Globus pallidus (tissue), 1 donor: ENCODE results near the gene SLC39A6.
A peak's percentile ranks its signal among the peaks of the same experiment; 100 is the strongest.
"Not testable (repeated sequence)": the region's sequence is repeated elsewhere in the genome, so short reads cannot be mapped to it uniquely, and the experiment has no call there.

Source experiments
- DNase-seq: peaks from one replicate; pipeline ENCODE4 v3.0.0-alpha.2; 2015; ENCODE audit warnings: low spot score

SLC39A6 gene

GRCh38 chr18:36096955-36097354, 32.2 kb downstream of the SLC39A6 start:
- DNase-seq, result no peak

- DNase-seq, result peak; percentile 47
Observed at GRCh38 chr18:36095936-36096519, 33.1 kb downstream of the SLC39A6 start.

DNA sequence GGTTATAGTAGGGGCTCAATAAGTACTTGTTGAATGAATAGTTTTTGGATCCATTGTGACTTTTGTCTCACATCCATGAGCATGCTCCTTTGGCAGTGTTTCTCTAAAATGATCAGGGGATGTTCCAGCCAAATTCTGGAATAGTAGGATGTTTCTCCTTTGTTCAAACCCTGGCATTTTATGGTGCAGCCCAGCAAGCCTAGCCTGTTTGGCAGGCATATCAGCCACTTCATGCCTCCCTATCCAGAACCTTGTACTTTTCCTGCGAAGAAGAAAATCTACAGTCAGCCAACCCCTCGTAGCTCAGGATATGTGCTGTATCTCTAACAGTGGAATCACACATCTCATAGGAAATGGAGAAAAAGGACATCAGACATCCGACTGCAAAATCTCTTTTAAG, 34.7 kb downstream of the SLC39A6 start:
- DNase-seq, result no peak

- not testable (repeated sequence) for DNase-seq
Observed at GRCh38 chr18:36092116-36092515, 37.0 kb downstream of the SLC39A6 start.

GRCh38 chr18:36089001-36089400, 40.1 kb downstream of the SLC39A6 start:
- no peak for DNase-seq

DNA sequence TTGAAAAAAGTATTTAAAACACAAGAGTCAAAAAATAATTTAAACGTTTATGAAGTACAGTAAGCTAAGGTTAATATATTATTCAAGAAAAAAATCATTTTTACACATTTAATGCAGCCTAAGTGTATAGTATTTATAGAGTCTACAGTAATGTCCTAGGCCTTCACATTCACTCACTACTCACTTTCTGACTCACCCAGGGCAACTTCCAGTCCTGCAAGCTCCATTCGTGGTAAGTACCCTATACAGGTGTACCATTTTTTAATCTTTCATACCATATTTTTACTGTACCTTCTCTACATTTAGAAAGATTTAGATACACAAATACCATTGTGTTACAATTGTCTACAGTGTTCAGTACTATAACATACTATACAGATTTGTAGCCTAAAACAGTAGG, 40.9 kb downstream of the SLC39A6 start:
- DNase-seq, result no peak

GRCh38 chr18:36086186-36086585, 43.0 kb downstream of the SLC39A6 start:
- no peak for DNase-seq

DNA sequence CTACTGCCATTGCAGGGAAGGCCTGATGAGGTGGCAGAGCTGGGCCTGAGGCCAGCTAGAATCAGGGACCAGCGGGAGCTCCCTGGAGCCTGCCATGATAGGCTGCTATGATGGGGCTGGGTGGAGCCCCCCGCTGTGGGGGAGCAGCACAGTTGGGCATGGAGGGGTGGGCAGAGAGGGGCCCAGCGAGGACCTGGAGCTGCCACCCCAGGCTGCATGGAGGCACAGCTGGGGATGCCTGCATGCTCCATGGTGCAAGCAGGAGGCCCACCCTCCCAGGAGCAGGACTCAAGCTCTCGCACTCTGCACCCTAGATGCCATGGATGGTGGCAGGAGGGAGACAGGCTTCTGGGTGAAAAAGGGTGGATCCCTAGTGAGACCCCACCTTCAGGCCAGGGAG, 43.9 kb downstream of the SLC39A6 start:
- DNase-seq, result no peak

- DNase-seq, result no peak
Observed at GRCh38 chr18:36083729-36084128, 45.4 kb downstream of the SLC39A6 start.

- not testable (repeated sequence) for DNase-seq
Observed at GRCh38 chr18:36081118-36081517, 48.0 kb downstream of the SLC39A6 start.

DNA sequence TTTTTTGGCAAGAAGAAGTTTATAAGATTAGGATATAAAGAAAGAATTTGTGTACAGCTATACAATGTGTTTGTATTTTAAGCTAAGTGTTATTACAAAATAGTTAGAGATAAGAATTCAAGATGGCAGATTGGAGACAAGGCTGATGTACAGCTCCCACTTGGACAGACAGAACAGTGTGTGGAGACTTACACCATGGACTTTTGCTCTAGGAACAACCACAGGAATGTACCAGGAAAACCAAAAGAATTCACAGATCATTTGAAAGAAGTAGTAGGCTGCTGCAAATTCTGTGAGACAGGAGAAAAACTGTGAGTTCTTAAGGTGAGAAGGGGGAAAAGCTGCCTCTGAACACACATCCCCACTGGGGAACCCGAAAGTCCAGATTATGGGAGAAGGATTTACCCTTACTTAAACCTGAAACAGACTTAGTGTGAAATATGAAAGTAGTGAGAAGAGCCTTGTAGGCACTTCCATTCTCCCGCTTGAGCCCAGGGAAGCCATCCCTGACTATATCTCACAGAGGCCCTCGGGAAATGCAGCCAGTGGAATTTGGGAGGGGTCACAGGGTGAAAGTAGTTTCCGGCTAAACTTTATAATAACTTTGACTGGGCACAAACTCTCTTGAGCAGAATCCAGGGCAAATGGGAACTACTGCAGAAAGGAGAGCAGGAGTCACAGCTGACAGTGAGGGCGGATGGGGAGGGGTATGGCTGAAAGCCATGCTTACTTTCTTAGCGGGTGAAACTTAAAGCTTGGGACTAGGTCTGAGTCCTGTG, 50.2 kb downstream of the SLC39A6 start:
- DNase-seq, result no peak

DNA sequence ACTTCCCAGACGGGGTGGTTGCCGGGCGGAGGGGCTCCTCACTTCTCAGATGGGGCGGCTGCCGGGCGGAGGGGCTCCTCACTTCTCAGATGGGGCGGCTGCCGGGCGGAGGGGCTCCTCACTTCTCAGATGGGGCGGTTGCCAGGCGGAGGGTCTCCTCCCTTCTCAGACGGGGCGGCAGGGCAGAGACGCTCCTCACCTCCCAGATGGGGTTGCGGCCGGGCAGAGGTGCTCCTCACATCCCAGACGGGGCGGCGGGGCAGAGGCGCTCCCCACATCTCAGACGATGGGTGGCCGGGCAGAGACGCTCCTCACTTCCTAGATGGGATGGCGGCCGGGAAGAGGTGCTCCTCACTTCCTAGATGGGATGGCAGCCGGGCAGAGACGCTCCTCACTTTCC, 51.4 kb downstream of the SLC39A6 start:
- not testable (repeated sequence) for DNase-seq

GRCh38 chr18:36075862-36076587, 53.1 kb downstream of the SLC39A6 start:
- DNase-seq, result no peak

DNA sequence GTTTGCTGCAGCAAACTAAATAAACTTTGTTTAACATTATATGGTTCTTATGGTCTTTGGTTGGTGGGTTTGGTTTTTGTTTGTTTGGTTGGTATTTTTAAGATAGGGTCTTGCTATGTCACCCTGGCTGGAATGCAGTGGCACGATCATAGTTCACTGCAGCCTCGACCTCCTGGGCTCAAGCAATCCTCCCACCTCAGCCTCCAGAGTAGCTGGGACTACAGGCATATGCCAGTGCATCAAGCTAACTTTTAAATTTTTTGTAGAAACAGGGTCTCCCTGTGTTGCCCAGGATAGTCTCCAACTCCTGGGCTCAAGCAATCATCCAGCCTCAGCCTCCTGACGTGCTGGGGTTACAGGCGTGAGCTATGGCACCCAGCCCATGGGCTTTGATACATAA, 54.7 kb downstream of the SLC39A6 start:
- no peak for DNase-seq

DNA sequence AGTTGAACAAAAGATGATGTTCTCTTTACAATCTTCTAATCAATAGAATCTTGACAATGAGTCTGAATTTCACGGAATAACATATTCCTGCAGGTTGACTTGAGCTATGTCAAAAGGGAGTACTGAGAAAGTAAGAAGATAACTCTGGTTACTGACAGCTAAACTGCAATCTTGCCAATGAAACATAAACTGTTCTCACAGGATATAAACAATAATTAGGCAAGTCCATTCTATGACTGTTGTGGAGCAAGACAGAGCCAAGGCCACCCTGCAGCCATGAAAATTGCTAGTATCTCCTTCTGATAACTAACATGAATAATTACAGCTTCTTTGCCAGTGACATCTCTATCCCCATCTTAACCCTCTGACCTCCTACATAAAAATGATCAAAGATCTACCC, 55.5 kb downstream of the SLC39A6 start:
- no peak for DNase-seq

- DNase-seq, result not testable (repeated sequence)
Observed at GRCh38 chr18:36072406-36072805, 56.7 kb downstream of the SLC39A6 start.

GRCh38 chr18:36067055-36067957, 61.8 kb downstream of the SLC39A6 start, which contains the start of gene RPRD1A:
TSS of gene RPRD1A (minus strand) at chr18:36067559. CDS start at chr18:36067404, 155 bp downstream.
- peak; percentile 95 for DNase-seq

DNA sequence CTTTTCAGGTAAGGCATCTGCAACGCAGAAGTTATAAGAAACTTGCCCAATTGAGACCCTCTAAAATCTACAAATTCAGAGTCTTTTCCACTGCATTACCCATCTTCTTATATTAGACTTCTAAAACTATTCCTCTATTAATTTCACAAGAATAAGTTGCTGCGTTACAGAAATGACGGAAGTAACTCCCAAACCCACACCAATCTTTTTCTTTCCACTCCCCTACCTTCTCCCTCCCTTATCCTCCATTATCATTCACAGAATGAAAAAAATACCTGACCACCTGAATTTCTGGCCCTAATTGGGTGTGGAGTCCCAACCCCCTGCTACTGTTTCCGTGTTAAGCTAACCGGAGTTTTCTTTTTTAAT, 62.5 kb downstream of the SLC39A6 start:
- peak; percentile 6 for DNase-seq

DNA sequence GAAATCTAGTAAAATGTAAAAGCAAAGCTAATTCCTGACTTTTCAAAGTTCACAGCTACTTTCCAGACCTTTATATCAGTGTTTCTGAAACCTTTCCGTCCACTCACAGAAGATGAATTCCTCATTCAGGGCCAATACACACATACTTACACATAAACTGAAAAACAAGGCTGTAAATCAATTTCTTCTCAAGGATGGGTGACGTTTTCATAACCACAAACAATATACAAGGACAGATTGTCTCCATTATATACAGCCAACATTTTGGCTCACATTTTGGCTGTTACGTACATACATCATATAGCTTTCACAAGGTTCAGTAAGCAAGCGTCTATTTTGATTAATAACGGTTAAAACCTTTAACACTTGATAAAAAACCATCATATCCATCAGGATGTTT, 63.1 kb downstream of the SLC39A6 start:
- no peak for DNase-seq

GRCh38 chr18:36064809-36065079, 64.4 kb downstream of the SLC39A6 start:
- not testable (repeated sequence) for DNase-seq

DNA sequence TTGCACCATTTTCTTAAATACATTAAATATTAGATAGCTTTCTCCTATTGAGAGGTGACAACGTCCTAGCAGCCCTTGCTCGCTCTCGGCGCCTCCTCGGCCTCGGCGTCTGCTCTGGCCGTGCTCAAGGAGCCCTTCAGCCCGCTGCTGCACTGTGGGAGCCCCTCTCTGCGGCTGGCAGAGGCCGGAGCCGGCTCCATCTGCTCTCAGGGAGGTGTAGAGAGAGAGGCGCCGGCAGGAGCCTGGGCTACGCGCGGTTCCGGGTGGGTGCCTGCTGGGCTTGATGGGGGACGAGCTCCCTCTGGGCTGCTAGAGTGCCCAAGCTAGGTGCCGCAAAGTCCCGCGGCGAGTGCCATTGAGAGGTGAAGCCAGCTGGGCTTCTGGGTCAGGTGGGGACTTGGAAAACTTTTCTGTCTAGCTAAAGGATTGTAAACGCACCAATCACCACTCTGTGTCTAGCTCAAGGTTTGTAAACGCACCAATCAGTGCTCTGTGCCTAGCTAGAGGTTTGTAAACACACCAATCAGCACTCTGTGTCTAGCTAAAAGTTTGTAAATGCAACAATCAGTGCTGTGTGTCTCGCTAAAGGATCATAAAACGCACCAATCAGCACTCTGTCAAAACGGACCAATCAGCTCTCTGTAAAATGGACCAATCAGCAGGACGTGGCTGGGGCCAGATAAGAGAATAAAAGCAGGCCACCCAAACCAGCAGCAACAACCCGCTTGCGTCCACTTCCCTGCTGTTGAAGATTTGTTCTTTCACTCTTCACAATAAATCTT, 64.9 kb downstream of the SLC39A6 start:
- DNase-seq, result no peak
